ENCODE results near the gene ZNF275.
"Not testable (repeated sequence)": the region's sequence is repeated elsewhere in the genome, so short reads cannot be mapped to it uniquely, and the experiment has no call there.

Gene ZNF275

DNA sequence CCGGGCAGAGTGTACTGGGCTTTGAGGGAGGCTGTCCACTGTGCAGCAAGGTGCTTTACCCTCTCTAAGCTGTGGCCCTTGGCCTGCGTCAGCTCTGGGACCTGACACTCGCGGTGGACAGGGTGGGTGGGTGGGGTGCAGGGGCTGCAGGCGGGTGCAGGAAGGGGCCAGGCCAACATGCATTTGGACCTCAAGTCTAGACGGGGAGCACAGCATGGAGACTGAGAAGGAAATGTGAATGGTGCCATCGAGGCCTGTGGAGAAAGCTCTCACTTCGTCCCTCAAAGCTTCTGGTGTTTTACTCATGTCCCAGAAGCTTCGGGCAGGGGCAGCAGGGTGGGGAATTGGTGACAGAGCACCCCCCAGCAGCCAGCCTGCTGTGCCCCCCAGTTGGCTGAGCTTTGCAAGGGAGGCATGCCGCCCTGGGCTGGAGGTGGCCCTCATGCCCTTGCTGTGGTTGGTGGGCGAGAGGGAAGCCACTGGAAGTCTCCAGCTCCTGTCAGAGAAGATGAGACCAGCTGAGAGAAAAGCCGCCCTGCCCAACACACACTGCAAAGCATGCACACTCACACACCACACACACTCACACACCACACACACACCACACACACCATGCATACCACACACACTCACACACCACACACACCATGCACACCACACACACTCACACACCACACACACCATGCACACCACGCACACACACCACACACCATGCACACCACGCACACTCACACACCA, 54.9 kb downstream of the ZNF275 start:
- DNase-seq, result no peak

DNA sequence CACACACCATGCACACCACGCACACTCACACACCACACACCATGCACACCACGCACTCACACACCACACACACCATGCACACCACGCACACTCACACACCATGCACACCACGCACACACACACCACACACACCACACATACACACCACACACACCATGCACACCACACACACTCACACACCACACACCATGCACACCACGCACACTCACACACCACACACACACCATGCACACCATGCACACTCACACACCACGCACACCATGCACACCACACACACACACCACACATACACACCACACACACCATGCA, 55.5 kb downstream of the ZNF275 start:
- not testable (repeated sequence) for DNase-seq

DNA sequence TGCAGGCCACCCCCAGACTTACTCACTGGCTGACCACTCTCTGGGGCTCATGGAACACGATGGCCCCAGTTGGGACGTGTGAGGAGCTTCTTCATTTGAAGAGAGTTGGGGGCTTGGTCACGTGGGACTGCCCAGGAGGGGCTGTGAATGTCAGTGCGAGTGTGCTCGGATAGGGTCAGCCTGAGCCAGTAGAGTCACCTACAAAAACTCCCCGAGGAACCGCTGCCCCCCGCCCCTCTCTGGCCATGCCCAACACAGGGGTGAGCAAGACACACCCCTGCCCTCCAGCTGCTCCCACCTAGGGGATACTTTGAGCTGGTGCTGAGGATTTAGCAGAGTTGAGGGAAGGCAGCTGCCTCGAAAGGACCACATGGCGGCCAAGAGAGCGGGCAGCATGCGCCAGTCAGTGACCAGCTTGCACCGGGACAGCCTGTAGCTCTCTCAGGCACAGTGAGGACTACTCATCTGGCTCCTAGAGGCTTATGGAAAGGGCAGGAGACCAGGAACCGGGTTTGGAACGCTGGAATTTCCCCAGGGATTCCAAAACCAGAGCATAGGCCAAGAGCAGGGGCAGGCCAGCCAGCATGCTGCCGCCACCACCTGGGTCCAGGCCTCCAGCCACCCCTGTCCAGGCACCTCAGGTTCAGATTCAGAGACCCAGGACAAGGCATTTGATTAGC, 58.8 kb downstream of the ZNF275 start:
- DNase-seq, result no peak

DNA sequence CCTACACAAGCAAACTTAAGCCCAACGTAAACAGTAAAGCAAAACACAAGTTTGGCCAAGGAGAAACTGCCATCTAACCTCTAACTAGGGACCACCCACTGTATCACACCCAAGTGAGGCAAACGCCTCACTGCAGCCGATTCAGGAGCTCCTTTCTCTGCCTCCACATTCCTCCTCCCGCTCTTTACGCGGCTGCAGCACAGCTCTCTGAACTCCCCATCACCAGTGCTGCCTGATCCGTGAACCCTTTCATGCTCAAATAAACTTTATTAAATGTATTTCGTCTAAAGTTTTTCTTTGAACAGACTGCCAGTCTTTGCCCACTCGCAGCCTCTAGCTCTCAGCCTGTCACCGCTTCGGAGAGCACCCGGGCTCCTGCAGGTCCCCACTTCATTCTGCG, 60.7 kb downstream of the ZNF275 start:
- DNase-seq, result no peak

DNA sequence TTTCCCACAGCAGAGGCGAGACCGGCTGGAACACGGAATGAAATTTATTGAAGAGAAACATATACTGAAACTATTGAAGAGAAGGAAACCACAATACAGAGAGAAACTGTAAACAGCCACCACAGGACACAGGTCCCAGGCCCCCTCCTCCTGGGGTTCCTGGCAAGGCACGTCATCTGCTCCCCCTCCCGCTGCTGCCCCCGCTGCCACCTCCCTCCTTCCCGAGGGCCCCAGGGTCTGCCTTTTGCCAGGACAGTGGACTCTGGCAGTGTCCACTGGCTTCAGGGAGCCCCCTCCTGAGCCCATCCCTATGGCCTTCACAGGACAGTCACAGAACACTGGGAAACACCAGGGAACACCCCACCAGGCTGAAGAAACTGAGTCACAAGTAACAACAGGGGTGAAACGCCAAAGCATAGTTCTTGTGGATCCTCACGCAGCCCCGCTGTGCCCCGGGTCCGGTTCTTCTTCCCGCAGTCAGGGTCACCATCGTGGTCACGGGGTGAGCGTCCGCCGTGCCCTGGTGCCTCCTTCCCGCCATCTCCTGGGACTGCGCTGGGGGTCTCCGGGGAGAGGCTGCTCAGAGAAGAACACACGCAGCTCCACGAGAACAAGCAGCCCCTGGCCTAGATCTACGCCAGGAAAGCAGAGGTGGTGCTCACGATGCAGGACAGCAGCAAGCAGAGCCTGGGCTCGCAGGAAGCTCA, 61.8 kb downstream of the ZNF275 start:
- DNase-seq, result no peak

DNA sequence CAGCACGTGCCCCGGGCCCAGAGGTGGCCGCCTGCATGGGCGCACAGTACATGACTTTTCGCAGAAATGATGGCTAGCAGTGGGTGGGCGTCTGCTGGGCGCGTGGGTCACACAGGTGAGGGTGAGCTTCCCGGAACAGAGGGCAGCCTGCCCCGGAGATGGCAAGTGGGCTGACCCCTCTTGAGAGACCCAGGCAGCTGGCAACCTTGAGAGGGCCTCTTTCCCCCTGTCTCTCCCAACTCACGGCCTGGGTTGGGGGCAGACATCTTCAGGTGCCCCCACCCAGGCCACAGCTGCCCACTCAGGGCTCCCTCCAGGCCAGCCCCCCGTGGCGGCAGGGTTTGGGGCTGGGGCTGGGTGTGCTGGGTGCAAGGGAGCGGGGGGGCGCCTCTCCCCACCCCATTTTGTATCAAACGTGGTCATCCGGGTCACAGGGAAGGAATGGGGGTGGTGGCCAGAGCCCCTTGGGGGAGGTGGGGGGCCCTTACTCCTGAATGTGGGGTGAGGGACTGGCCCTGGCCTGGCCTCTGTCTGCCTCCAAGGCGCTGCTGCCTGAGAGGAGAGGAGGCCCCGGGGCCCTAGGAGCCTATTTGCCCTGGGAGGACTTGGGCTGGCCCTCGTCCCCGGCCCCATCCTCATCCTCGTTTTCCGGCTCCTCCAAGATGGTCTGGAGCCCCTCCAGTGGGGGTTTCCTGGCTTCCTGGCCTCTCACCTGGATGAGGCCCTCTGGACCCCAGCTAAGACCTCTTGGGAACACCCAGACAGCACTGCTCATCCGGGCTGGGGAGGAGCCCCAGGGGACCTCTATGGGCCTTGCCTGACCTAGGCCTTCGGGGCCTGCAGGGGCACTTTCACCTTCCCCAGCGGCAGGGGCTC, 62.6 kb downstream of the ZNF275 start:
- no peak for DNase-seq

DNA sequence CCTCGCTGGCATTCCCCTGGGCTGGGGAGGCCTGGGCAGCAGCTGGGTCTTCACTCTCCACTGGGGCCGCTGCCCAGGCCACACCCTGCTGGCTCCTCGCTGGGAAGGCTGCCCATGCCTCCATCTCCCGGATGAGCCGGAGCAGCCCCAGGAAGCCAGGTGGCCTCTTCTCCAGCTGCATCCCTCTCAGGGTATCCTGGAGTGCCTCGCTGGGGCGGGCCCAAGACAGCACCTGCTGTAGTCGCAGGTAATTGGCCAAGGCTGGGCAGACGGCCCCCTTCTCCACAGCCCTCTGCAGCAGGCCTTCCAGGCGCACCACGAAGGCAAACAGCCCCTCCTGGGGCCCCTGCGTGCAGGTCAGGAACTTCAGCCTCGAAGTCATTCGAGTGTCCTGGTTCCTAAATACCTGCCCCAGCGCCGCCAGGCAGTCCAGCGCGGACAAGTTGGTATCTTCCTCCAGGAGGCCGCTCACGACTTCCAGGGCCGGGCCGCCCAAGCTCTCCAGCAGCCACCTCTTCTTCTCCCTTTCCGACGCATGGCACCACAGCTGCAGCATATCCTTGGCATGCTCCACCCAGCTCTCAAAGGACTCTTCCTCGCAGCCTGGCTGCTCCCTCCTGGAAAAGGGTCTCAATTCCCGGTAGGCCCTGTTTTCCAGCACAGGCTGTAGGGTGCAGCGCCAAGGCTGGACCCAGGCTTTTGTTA, 63.5 kb downstream of the ZNF275 start:
- no peak for DNase-seq

DNA sequence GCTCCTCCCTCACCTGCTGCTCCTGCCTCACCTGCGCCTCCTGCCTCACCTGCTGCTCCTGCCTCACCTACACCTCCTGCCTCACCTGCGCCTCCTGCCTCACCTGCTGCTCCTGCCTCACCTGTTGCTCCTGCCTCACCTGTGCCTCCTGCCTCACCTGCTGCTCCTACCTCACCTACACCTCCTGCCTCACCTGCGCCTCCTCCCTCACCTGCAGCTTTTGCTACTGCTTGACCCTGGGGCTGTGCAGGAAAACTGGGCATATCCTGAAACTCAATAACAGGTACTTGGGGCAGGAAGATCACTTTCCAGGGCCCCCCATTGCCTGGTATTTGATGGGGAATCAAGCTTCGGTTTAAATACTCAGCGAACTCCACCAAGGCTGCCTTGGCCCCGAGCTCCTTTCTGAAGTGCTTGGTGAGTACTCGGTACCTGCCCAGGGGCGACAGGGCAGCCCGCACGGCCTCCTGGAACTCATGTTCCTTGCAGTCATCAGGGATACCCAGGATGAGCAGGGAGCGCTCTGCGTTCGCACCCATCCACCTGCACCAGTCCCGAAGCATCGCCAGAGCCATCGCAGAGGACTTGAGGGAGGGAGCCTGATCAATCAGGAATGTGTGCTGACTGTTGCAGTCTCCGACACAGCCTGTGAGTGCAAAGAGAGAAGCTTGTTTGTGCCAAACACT, 64.5 kb downstream of the ZNF275 start:
- no peak for DNase-seq

DNA sequence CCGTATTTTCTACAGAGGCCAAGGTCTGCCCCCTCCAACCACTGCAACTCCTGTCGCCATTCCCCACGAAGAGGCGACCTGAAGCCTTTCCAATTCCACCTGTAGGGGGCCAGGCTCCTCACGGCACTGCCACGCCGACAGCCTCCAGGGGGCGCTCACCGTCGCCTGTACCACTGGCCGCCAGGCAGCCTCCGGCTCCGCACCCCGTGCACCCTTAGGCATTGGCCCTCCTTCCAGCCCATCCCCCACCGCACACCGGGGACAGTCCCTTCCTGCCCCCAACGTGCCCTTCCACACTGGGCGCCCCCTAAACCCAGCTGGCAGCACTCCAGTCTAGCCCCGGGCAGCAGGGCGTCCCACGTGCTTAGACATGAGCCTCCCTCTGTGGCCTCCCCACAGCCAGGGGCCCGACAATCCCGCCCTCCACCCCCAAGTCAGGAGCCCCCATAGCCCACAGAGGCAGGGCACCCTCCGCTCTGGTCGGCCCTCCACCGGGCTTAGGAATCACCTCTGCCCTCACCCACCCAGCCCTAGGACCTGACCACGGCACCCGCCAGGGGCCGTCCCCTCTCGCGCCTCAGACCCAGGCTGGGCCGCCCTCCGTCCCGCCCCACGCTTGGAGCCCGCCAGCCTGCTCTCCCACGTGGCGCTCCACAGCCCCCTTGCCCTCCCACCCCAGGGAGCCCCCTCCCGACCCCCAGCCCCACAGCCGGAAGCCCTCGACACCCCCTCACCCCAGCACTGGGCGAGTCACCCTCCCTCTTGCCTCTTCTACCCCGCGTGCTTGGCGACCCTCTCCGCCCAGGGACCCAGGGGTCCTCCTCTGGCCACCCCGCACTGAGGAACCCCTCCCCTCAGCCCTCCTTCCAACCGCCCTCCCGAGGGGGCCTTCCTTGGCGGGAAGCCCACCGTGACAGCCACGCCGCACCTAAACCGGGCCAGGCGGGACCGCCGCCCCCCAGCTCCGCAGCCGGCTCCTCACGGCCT, 66.5 kb downstream of the ZNF275 start:
- DNase-seq, result peak; percentile 36

DNA sequence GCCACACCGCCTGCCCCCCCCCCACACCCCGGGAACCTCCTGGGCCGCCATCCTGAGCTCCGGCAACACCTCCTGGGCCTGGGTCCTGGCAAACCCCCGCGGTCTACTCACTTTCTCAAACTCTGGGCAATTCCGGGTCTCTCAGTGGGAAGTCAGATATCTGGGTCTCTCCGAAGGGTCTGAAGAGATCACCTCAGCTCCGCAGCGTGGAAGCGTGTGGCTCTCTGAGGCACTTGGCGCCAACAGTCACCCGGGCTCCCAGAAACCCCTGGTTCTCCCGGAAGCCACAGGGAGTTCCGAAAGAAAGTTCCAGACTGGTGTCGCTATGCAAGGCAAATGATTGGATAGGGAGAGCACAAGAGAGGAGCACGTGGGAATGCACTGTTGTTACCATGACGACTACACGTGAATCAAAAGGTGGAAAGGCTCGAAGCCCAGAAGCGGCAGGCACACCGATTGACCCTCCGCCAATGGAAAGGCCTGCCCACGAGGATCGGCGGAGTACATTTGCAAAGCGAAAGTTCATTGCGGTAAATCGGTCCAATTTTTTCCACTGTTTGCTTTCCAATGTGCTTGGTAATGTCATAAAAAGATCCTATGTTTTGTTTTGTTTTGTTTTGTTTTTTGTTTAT, 67.3 kb downstream of the ZNF275 start, which contains the start of gene PNMA6E:
Gene PNMA6E, minus strand, starts transcription at position 218 of the 632 bp plus-strand sequence. CDS start 2,501 bp downstream, outside the sequence.
- no peak for DNase-seq
